ENCODE results near the gene PROSER1. TPM values are rescaled to one million over a fixed set of nuclear protein-coding genes. Genes with fewer than 3 reads are reported as not detected.

The PROSER1 gene
- total RNA-seq, 1 donor from 2014 or later: 35.6 TPM

DNA sequence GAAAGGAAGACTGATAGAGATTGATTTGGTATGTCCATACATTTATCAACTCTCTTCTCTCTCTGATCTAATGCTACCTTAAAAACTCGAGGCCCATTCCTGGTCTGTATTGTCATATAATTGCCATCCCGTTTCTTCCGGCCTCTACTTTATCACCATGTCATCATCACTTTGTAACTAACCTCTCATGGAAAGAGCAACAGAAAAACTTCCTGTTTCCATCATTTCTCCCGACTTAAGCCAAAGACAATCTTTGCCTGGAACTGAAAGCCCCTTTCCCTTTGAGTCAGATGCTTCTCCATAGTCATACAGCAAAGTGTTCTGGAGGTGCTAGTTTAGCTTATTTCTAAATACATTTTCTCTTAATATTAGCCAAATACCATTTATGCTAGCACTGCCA, 44.5 kb downstream of the PROSER1 start:
- TF ChIP-seq, protein P1, sequence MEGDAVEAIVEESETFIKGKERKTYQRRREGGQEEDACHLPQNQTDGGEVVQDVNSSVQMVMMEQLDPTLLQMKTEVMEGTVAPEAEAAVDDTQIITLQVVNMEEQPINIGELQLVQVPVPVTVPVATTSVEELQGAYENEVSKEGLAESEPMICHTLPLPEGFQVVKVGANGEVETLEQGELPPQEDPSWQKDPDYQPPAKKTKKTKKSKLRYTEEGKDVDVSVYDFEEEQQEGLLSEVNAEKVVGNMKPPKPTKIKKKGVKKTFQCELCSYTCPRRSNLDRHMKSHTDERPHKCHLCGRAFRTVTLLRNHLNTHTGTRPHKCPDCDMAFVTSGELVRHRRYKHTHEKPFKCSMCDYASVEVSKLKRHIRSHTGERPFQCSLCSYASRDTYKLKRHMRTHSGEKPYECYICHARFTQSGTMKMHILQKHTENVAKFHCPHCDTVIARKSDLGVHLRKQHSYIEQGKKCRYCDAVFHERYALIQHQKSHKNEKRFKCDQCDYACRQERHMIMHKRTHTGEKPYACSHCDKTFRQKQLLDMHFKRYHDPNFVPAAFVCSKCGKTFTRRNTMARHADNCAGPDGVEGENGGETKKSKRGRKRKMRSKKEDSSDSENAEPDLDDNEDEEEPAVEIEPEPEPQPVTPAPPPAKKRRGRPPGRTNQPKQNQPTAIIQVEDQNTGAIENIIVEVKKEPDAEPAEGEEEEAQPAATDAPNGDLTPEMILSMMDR (IDR thresholded peaks at IDR 0.05): no peak
- no peak for DNase-seq
- no peaks in the 10 kb centered on the region for H3K36me3 ChIP-seq
- intact Hi-C loops (cut with DNase I): no loop called here
- H3K4me3 ChIP-seq: no peak overlapping the region
- no peaks in the 10 kb centered on the region for H3K27me3 ChIP-seq (ENCODE audit: low read depth)
- H3K9me3 ChIP-seq: no peaks in the 10 kb centered on the region
- no peaks in the 10 kb centered on the region for H3K4me1 ChIP-seq
- no peak for ATAC-seq
- H3K27ac ChIP-seq: no peak overlapping the region

DNA sequence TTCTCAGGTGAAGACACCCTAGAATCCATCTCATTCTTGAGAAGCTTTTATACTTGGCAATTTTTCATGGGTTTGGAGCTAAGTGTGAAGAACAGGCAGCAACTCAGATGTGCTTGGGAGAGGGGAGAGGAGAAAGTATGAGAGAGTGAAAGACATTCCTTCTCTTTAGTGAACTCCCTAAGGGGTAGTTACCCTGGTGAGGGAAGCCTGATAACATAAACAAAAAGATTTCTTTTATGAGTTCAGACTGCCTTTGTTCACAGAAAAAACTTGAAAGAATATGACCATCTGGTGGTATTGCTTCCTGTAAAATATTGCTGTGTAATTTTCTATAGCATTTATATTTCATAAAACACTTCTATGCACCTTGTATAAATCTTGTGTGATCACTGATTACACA, 47.2 kb downstream of the PROSER1 start, which contains the start of gene STOML3:
Gene STOML3 (minus strand): TSS at position 139 of the 400 bp plus-strand sequence. CDS start 110 bp downstream, at position 29.
- Histone ChIP-seq H3K4me1 (no peaks in the 10 kb centered on the region), H3K27ac (no peak within 1 kb of the TSS), H3K4me3 (no peak within 1 kb of the TSS), H3K9me3 (no peaks in the 10 kb centered on the region), H3K27me3 (ENCODE audit: low read depth) (no peaks in the 10 kb centered on the region), H3K36me3 (no peaks in the 10 kb centered on the region)
- ATAC-seq: no peak
- TF ChIP-seq, protein P1 (IDR thresholded peaks at IDR 0.05): no peak
- no peak for DNase-seq
- intact Hi-C loops (cut with DNase I): no loop called here

DNA sequence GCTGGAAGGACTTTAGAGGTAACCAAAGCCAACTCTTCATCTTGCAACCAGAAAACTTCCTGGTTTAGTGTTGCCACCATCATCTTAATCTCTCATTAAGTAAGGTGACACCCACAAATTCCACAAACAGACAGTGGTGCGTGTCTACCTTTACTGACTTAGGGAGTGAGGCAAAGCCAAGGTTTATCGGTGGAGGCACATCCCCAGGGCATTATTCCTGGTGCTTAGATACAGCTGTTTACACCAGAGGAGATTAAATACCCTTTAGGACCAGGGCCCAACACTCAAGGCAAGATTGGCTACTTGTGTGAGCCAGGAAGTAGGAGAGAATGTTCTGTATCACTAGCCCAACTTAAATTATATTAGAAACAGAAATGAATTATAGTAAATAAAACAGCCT, 56.8 kb downstream of the PROSER1 start:
- no peaks in the 10 kb centered on the region for H3K27me3 ChIP-seq (ENCODE audit: low read depth)
- H3K9me3 ChIP-seq: no peaks in the 10 kb centered on the region
- intact Hi-C loops (cut with DNase I): no loop called here
- no peak overlapping the region for H3K4me3 ChIP-seq
- H3K36me3 ChIP-seq: no peaks in the 10 kb centered on the region
- ATAC-seq (no peak), DNase-seq (no peak)
- H3K4me1 ChIP-seq: no peaks in the 10 kb centered on the region
- TF ChIP-seq, protein P1 (IDR thresholded peaks at IDR 0.05): no peak
- no peak overlapping the region for H3K27ac ChIP-seq

DNA sequence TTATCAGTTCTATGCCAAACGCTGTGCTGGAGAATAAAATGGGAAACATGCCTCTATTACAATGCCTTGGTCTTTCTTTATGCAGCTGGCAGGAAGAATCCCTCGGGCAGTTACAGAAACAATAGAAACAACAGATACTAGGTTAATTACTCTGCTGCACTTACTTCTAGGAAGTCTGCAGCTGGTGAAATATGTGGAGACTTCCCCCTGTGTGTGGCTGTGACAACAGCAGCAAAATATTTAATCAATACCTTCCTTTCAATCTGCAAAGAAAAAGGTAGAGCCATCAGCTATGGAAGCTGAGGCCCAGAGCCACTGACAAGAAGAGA, 57.2 kb downstream of the PROSER1 start:
- H3K27me3 ChIP-seq (ENCODE audit: low read depth): no peaks in the 10 kb centered on the region
- DNase-seq (no peak), ATAC-seq (no peak)
- H3K27ac ChIP-seq: no peak overlapping the region
- H3K4me1 ChIP-seq: no peaks in the 10 kb centered on the region
- TF ChIP-seq, protein P1 (IDR thresholded peaks at IDR 0.05): no peak
- H3K4me3 ChIP-seq: no peak overlapping the region
- no peaks in the 10 kb centered on the region for H3K36me3 ChIP-seq
- no peaks in the 10 kb centered on the region for H3K9me3 ChIP-seq
- intact Hi-C loops (cut with DNase I): no loop called here

DNA sequence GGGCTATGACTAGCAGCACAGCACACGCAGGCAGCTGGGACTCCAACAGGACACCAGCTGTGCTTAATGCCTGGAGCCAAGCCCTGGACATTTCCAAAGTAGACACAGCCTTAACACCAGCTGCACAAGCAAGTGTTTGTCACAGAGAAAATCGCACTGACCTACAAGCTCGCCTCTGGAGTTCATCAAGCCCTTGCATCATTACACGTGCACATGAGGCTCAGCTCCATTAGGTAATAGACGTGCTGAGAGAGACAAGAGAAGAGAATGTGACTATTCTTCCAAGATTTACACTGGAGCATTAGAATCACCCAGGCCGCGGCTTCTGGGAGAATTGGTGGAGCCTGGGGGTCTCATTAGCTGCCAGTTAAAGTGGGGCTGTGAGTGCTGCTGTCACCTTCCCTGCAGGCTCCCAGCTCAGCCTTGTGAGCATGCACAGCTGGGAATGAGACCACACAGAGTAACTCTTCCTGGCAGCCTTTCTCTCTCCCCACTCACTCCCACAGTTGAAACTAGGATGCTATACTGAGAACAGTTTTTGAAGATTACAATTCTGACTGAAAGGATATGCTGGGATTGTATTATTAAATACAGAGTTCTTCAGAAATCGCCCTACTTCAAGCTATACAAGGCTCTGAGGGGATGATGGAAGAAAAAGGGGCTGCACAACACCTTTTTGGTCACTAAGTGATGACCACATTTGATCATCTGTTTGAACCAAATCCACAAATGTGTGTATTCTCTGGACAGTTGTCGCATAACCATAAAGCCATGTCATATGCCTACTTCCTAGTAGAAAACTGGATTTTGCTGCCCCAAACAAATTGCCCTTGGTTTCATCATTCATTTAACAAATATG, 57.8 kb downstream of the PROSER1 start:
- no peaks in the 10 kb centered on the region for H3K4me1 ChIP-seq
- TF ChIP-seq, protein P1 (IDR thresholded peaks at IDR 0.05): no peak
- intact Hi-C loops (cut with DNase I): no loop called here
- no peaks in the 10 kb centered on the region for H3K36me3 ChIP-seq
- ATAC-seq: peak; percentile 33 to 55
- no peaks in the 10 kb centered on the region for H3K9me3 ChIP-seq
- DNase-seq: no peak
- H3K27me3 ChIP-seq (ENCODE audit: low read depth): no peaks in the 10 kb centered on the region
- no peak overlapping the region for H3K4me3 ChIP-seq
- H3K27ac ChIP-seq: no peak overlapping the region

Data from lower lobe of right lung (tissue), 2 donors.